ENCODE measurements around the gene MYCL. TPM values are rescaled to one million over a fixed set of nuclear protein-coding genes. Genes with fewer than 3 reads are reported as not detected.

Gene MYCL, protein sequence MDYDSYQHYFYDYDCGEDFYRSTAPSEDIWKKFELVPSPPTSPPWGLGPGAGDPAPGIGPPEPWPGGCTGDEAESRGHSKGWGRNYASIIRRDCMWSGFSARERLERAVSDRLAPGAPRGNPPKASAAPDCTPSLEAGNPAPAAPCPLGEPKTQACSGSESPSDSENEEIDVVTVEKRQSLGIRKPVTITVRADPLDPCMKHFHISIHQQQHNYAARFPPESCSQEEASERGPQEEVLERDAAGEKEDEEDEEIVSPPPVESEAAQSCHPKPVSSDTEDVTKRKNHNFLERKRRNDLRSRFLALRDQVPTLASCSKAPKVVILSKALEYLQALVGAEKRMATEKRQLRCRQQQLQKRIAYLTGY
- under 1 TPM; 0.10 to 0.29 TPM for total RNA-seq

GRCh38 chr1:39901714-39902459 lies at the start of gene MYCL:
MYCL (minus strand) TSS chr1:39901917; CDS start chr1:39901434, 483 bp downstream.

Other genes with a start within 250 kb of the MYCL start
- gene NT5C1A, start 229.8 kb downstream of the MYCL start, total RNA-seq, result not detected
- gene HPCAL4, start 210.5 kb downstream of the MYCL start, total RNA-seq, result 1 to 10 TPM; 2.0 TPM
- gene PPIE, start 163.0 kb downstream of the MYCL start, total RNA-seq, result 10 to 100 TPM; 50.5 to 52.8 TPM
- under 1 TPM in 1 of 2 experiments, not detected in 1; 0.17 TPM for gene OXCT2, start 130.6 kb downstream of the MYCL start, total RNA-seq
- under 1 TPM; 0.08 to 0.19 TPM for gene BMP8B, start 113.1 kb downstream of the MYCL start, total RNA-seq
- 10 to 100 TPM; 15.0 to 15.4 TPM for gene TRIT1, start 18.4 kb downstream of the MYCL start, total RNA-seq
- 1 to 10 TPM; 2.3 TPM for gene MFSD2A, start 53.2 kb upstream of the MYCL start, total RNA-seq
- gene CAP1, start 138.8 kb upstream of the MYCL start, total RNA-seq, result 100 to 1,000 TPM; 718 to 732 TPM
- 10 to 100 TPM; 78.4 to 79.4 TPM for gene PPT1, start 195.3 kb upstream of the MYCL start, total RNA-seq